Type B pancreatic cell (in vitro differentiated cells): ENCODE measurements around the gene MTA1. TPM values are rescaled to one million over a fixed set of nuclear protein-coding genes. Genes with fewer than 3 reads are reported as not detected.

Experiments used
- DNase-seq: peaks from one replicate; pipeline ENCODE4 v3.0.0; 2021; ENCODE audit warnings: mixed read lengths; ENCODE audit not compliant: unreplicated experiment; ENCODE audit errors: extremely low spot score
- H3K27ac Mint-ChIP-seq: 2 replicates; pipeline ENCODE4 v1.8.0; 2021; ENCODE audit warnings: mild to moderate bottlenecking, mixed read lengths
- H3K27me3 Mint-ChIP-seq: 2 replicates; pipeline ENCODE4 v1.8.0; 2021; ENCODE audit warnings: mixed read lengths
- H3K36me3 Mint-ChIP-seq: 2 replicates; pipeline ENCODE4 v1.8.0; 2021; ENCODE audit warnings: mixed read lengths
- H3K4me1 Mint-ChIP-seq: one replicate; pipeline ENCODE4 v1.8.0; 2021; ENCODE audit warnings: mixed read lengths; ENCODE audit not compliant: unreplicated experiment
- H3K4me3 Mint-ChIP-seq: 2 replicates; pipeline ENCODE4 v1.8.0; 2021; ENCODE audit warnings: mild to moderate bottlenecking, mixed read lengths
- H3K9me3 Mint-ChIP-seq: 2 replicates; pipeline ENCODE4 v1.8.0; 2021; ENCODE audit warnings: mixed read lengths
- total RNA-seq: library from RNA; stranded (reverse); gene quantifications from 2 replicates; pipeline ENCODE4 v1.2.1, GENCODE V29; 2021; ENCODE audit warnings: low replicate concordance
- TF ChIP-seq, protein P1 (sequence below): fragments of 200-600 bp; sonication (generic); conservative IDR thresholded peaks from 2 replicates; pipeline ENCODE4 v1.5.0; 2021; ENCODE audit warnings: antibody characterized with exemption, mild to moderate bottlenecking

MTA1 gene
- total RNA-seq, 1 donor from 2014 or later, result 194 TPM

DNA sequence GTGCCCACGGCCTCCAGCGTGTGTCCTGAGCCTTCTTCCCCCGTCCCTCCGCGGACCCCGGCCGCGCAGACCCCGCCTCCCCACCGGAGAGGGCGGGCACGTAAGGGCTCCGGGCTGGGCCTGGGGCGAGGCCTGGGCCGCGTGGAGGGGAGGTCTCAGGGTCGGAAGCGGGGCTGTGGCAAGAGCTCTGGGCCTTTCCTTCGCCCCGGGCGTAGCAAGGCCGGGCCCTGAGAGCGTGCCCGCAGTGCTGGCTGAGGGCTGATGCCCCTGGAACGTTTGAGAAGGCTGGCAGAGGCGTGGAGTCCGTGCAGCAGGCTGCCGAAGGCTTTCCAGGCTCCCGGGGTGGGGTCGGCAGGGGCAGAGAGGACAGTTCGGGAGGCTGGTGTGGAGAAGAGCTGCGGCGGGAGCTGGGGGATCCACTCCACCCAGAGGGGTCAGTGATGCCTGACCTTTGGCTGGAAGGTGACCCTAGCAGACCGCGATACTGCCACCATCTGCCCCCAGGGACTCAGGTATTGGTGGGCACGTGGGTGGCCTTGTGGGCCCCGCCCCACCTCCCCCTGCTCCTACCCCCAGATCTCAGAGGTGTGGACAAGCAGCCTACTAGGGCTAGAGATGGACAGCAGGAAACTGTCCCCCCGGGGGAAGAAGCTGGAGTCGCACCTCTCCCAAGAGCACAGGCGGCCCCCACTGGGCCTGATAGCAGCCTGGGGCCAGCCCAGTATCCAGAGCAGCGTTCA, 20.7 kb upstream of the MTA1 start:
- Mint-ChIP-seq H3K36me3 (peaks cover 14% of the 10 kb centered on the region), H3K4me3 (peak overlapping the region; percentile 85), H3K27me3 (no peaks in the 10 kb centered on the region), H3K27ac (no peak overlapping the region), H3K9me3 (peaks cover 11% of the 10 kb centered on the region), H3K4me1 (no peaks in the 10 kb centered on the region)
- DNase-seq, result no peak
- TF ChIP-seq, protein P1, sequence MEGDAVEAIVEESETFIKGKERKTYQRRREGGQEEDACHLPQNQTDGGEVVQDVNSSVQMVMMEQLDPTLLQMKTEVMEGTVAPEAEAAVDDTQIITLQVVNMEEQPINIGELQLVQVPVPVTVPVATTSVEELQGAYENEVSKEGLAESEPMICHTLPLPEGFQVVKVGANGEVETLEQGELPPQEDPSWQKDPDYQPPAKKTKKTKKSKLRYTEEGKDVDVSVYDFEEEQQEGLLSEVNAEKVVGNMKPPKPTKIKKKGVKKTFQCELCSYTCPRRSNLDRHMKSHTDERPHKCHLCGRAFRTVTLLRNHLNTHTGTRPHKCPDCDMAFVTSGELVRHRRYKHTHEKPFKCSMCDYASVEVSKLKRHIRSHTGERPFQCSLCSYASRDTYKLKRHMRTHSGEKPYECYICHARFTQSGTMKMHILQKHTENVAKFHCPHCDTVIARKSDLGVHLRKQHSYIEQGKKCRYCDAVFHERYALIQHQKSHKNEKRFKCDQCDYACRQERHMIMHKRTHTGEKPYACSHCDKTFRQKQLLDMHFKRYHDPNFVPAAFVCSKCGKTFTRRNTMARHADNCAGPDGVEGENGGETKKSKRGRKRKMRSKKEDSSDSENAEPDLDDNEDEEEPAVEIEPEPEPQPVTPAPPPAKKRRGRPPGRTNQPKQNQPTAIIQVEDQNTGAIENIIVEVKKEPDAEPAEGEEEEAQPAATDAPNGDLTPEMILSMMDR, result no peak

DNA sequence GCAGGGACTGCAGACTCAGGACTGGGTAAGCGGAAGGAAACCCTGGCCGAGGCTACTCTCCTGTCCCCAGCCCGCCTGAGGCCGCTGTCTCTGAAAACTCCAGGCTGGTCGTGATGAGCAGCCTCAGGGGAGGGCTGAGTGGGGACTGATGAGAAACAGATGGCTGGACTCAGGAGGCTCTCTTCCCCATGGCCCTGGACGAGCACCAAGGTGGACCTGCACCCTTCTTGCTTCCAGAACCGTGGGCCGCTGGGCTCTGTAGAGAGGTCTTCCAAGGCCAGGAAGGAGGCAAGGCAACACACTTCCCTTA, 20.2 kb upstream of the MTA1 start:
- H3K27ac Mint-ChIP-seq, result no peak overlapping the region
- H3K4me3 Mint-ChIP-seq, result peak overlapping the region; percentile 41
- peaks cover 11% of the 10 kb centered on the region for H3K9me3 Mint-ChIP-seq
- TF ChIP-seq, protein P1, result no peak
- no peaks in the 10 kb centered on the region for H3K27me3 Mint-ChIP-seq
- H3K4me1 Mint-ChIP-seq, result no peaks in the 10 kb centered on the region
- peaks cover 17% of the 10 kb centered on the region for H3K36me3 Mint-ChIP-seq
- DNase-seq, result no peak

DNA sequence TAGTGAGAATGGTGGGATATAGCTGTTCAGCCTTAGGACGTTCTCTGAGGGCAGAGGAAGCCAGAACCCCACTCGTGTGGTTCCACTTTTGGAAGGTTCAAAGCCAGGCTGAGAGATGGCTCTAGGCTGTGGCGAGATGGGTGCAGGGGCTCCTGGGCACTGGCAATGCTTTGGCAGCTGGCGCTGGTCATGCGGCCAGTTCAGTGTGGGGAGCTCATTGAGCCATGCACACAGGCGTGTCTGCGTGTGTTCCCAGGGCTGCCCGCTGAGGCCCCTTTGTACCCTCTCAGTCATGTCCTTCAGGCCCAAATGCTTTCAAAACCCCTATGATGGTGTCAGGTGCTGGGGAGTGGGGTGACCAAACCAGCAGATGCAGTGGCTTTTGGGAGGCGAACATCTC, 19.6 kb upstream of the MTA1 start:
- TF ChIP-seq, protein P1, result no peak
- no peak overlapping the region for H3K27ac Mint-ChIP-seq
- peaks cover 17% of the 10 kb centered on the region for H3K36me3 Mint-ChIP-seq
- H3K4me3 Mint-ChIP-seq, result peak overlapping the region; percentile 41
- H3K27me3 Mint-ChIP-seq, result no peaks in the 10 kb centered on the region
- peaks cover 11% of the 10 kb centered on the region for H3K9me3 Mint-ChIP-seq
- DNase-seq, result no peak
- no peaks in the 10 kb centered on the region for H3K4me1 Mint-ChIP-seq

DNA sequence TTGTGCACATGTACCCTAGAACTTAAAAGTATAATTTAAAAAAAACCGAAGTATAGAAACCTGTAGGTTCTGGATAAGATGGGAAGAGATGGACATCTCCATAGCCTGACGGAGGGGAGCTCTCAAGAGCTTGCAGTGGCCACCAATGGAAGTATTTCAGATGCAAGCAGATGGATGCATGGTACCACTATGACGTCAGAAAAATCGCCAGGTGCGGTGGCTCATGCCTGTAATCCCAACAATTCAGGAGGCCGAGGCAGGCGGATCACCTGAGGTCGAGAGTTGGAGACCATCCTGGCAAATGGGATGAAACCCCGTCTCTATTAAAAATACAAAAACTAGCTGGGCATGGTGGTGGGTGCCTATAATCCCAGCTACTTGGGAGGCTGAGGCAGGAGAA, 17.9 kb upstream of the MTA1 start:
- H3K9me3 Mint-ChIP-seq, result peaks cover 15% of the 10 kb centered on the region
- TF ChIP-seq, protein P1, result no peak
- peaks cover 4% of the 10 kb centered on the region for H3K27me3 Mint-ChIP-seq
- DNase-seq, result no peak
- no peak overlapping the region for H3K4me3 Mint-ChIP-seq
- no peak overlapping the region for H3K27ac Mint-ChIP-seq
- H3K36me3 Mint-ChIP-seq, result peaks cover 20% of the 10 kb centered on the region
- H3K4me1 Mint-ChIP-seq, result no peaks in the 10 kb centered on the region

DNA sequence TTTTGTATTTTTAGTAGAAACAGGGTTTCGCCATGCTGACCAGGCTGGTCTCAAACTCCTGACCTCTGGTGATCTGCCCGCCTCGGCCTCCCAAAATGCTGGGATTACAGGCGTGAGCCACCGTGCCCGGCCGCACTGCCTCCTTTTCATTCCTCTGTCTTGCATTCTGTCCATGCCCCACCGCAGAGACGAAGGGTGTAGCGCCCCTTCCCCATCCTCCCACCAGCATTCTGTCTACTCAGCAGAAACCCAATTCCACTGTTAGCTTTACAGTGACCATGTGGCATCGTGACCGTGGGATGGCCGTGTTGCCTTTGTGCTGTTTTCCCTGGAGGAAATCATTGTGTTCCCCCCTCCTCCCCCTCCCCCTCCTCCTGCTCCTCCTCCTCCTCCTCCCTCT, 11.0 kb upstream of the MTA1 start:
- DNase-seq, result no peak
- peaks cover 6% of the 10 kb centered on the region for H3K36me3 Mint-ChIP-seq
- peaks cover 39% of the 10 kb centered on the region for H3K27me3 Mint-ChIP-seq
- no peak overlapping the region for H3K4me3 Mint-ChIP-seq
- no peak overlapping the region for H3K27ac Mint-ChIP-seq
- TF ChIP-seq, protein P1, result no peak
- peaks cover 4% of the 10 kb centered on the region for H3K9me3 Mint-ChIP-seq
- H3K4me1 Mint-ChIP-seq, result no peaks in the 10 kb centered on the region

DNA sequence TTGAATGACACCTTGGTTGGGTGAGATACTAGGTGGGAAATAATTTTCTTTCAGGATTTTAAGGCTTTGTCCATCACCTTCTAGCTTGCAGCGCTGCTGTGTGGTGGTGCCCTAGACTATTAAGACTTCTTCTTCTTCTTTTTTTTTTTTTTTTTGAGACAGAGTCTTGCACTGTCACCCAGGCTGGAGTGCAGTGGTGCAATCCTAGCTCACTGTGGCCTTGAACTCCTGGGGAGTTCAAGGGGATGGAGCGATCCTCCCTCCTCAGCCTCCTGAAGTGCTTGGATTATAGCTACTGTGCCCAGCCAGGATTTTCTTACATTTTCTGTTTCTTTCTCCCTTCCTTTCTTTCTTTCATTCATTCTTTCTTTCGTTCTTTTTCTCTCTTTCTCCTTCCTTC, 10.3 kb upstream of the MTA1 start:
- Mint-ChIP-seq H3K4me1 (no peaks in the 10 kb centered on the region), H3K27ac (no peak overlapping the region), H3K36me3 (peaks cover 3% of the 10 kb centered on the region), H3K27me3 (peaks cover 39% of the 10 kb centered on the region), H3K9me3 (peaks cover 4% of the 10 kb centered on the region), H3K4me3 (no peak overlapping the region)
- no peak for DNase-seq
- TF ChIP-seq, protein P1, result no peak
